GM12801 (cell line): ENCODE results near the gene GYG2.

Experiments
- CTCF ChIP-seq: IDR thresholded peaks from one replicate; pipeline ENCODE4 v1.5.1; 2011; ENCODE audit warnings: control low read depth; ENCODE audit not compliant: insufficient read length; ENCODE audit errors: extremely low read depth

GYG2 gene

GRCh38 chrX:2889045-2889605 lies 60.4 kb downstream of the GYG2 start:
- TF ChIP-seq CTCF: no peak

GRCh38 chrX:2892816-2893215 lies 64.1 kb downstream of the GYG2 start:
- TF ChIP-seq CTCF: no peak

GRCh38 chrX:2894885-2895292 lies 66.2 kb downstream of the GYG2 start:
- no peak for TF ChIP-seq CTCF

- no peak for TF ChIP-seq CTCF
Measured at GRCh38 chrX:2897311-2897689, 68.6 kb downstream of the GYG2 start.

- no peak for TF ChIP-seq CTCF
Measured at GRCh38 chrX:2898846-2899512, 70.2 kb downstream of the GYG2 start.

- TF ChIP-seq CTCF: no peak
Measured at GRCh38 chrX:2901367-2902036, 72.8 kb downstream of the GYG2 start.

GRCh38 chrX:2902841-2903240 lies 74.1 kb downstream of the GYG2 start:
- TF ChIP-seq CTCF: no peak
